Activated CD4-positive, alpha-beta T cell treated with anti-CD3 and anti-CD28 coated beads, Interleukin-2, amount 50 U/mL, for 1 hour (primary cell): ENCODE measurements around the gene BORCS5.
"Not testable (repeated sequence)": the region's sequence is repeated elsewhere in the genome, so short reads cannot be mapped to it uniquely, and the experiment has no call there.

Experiments used
- DNase-seq: peaks from one replicate; pipeline ENCODE4 v3.0.0-alpha.2; 2020

The BORCS5 gene

GRCh38 chr12:12396694-12397093, 39.8 kb downstream of the BORCS5 start:
- DNase-seq, result no peak

- no peak for DNase-seq
Measured at GRCh38 chr12:12397184-12397583, 40.3 kb downstream of the BORCS5 start.

GRCh38 chr12:12398026-12398859, 41.4 kb downstream of the BORCS5 start:
- no peak for DNase-seq

- no peak for DNase-seq
Measured at GRCh38 chr12:12399161-12399560, 42.3 kb downstream of the BORCS5 start.

GRCh38 chr12:12399776-12400305, 43.0 kb downstream of the BORCS5 start:
- DNase-seq, result no peak

- DNase-seq, result no peak
Measured at GRCh38 chr12:12400793-12401192, 43.9 kb downstream of the BORCS5 start.

GRCh38 chr12:12403264-12404248, 46.7 kb downstream of the BORCS5 start:
- no peak for DNase-seq

GRCh38 chr12:12404297-12404696, 47.4 kb downstream of the BORCS5 start:
- no peak for DNase-seq

GRCh38 chr12:12405882-12406281, 49.0 kb downstream of the BORCS5 start:
- DNase-seq, result no peak

GRCh38 chr12:12406762-12407161, 49.9 kb downstream of the BORCS5 start:
- DNase-seq, result no peak

- DNase-seq, result no peak
Measured at GRCh38 chr12:12408265-12408690, 51.4 kb downstream of the BORCS5 start.

GRCh38 chr12:12409337-12409736, 52.5 kb downstream of the BORCS5 start:
- DNase-seq, result not testable (repeated sequence)

- DNase-seq, result no peak
Measured at GRCh38 chr12:12415886-12416285, 59.0 kb downstream of the BORCS5 start.

GRCh38 chr12:12419165-12419564, 62.3 kb downstream of the BORCS5 start:
- not testable (repeated sequence) for DNase-seq

- no peak for DNase-seq
Measured at GRCh38 chr12:12423367-12423766, 66.5 kb downstream of the BORCS5 start.

GRCh38 chr12:12425001-12425400, 68.1 kb downstream of the BORCS5 start:
- DNase-seq, result no peak

GRCh38 chr12:12425616-12426015, 68.7 kb downstream of the BORCS5 start:
- no peak for DNase-seq

GRCh38 chr12:12427568-12427967, 70.7 kb downstream of the BORCS5 start:
- no peak for DNase-seq

GRCh38 chr12:12428047-12428446, 71.2 kb downstream of the BORCS5 start:
- no peak for DNase-seq

GRCh38 chr12:12428961-12429657, 72.2 kb downstream of the BORCS5 start:
- no peak for DNase-seq

GRCh38 chr12:12432364-12432763, 75.5 kb downstream of the BORCS5 start:
- DNase-seq, result no peak

- no peak for DNase-seq
Measured at GRCh38 chr12:12433203-12433731, 76.4 kb downstream of the BORCS5 start.
